ENCODE results near the gene LRIF1.

LRIF1 gene

DNA sequence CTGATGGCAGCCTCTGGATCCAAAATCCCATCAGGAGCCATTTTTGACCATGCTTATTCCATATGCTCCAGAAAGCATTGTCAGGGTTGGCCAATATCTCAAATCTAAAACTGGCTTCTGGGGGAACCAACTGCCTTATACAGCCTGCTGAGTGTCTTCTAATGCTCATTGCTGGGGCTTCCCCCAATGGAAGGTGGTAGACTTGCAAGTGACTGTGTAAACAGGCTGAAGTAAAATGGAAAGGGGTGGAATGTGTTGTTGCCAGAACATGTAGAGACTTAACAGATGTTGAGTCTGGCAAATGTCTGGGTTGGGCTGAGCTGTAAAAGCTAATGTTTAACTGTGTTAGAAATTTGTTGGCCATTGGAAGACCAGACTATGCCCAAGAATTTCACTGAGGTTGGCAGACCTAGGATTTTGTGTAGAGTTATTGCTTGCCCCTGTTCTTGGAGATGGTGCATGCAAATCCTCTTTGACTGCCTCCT, 22.7 kb upstream of the LRIF1 start:
- DNase-seq (ENCODE audit: low spot score): no peak
- CTCF ChIA-PET: no interaction called here
- no peak overlapping the region for H3K27ac ChIP-seq
- POLR2A ChIA-PET (ENCODE audit: low non-redundant PET): no interaction called here
- TF ChIP-seq, protein P1, sequence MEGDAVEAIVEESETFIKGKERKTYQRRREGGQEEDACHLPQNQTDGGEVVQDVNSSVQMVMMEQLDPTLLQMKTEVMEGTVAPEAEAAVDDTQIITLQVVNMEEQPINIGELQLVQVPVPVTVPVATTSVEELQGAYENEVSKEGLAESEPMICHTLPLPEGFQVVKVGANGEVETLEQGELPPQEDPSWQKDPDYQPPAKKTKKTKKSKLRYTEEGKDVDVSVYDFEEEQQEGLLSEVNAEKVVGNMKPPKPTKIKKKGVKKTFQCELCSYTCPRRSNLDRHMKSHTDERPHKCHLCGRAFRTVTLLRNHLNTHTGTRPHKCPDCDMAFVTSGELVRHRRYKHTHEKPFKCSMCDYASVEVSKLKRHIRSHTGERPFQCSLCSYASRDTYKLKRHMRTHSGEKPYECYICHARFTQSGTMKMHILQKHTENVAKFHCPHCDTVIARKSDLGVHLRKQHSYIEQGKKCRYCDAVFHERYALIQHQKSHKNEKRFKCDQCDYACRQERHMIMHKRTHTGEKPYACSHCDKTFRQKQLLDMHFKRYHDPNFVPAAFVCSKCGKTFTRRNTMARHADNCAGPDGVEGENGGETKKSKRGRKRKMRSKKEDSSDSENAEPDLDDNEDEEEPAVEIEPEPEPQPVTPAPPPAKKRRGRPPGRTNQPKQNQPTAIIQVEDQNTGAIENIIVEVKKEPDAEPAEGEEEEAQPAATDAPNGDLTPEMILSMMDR (conservative IDR thresholded peaks at IDR 0.05; ENCODE audit: low read depth): no peak

DNA sequence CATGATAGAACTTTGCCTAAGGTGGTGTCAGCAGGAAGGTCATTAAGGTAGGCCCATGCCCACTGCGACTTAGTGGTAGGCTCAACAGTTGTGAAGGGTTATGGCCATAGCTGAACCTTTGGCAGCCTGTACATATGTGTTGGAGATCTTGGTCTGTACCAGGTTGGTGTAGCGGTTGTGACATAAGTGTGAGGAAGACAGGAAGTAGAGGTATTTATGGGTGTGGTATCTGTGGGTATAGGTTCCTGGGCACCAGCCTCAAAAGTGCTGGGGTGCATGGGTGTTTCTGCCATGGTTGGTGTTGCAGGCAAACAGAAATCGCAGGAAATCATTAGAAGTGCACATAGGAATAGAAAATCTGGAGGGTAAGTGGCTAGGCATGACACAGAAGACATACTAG, 18.6 kb upstream of the LRIF1 start:
- ChIA-PET CTCF (no interaction called here), POLR2A (ENCODE audit: low non-redundant PET) (no interaction called here)
- H3K27ac ChIP-seq: no peak overlapping the region
- no peak for DNase-seq (ENCODE audit: low spot score)
- TF ChIP-seq, protein P1 (conservative IDR thresholded peaks at IDR 0.05; ENCODE audit: low read depth): no peak

DNA sequence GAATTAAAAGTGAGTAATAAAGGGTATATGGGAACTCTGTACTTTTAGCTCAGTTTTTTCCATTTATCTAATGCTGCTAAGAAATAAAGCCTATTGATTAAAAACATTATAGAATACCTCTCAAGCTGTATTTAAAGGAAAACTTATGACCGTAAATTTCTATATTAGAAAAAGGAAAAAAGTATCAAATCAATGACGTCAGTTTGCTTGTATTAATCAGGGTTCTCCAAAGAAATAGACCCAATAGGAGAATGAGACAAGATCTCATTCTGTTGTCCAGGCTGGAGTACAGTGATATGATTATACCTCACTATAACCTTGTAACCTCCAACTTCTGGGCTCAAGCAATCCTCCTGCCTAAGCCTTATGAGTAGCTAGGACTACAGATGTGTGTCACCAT, 15.4 kb upstream of the LRIF1 start:
- DNase-seq (ENCODE audit: low spot score): no peak
- POLR2A ChIA-PET (ENCODE audit: low non-redundant PET): no interaction called here
- no peak overlapping the region for H3K27ac ChIP-seq
- CTCF ChIA-PET: no interaction called here
- TF ChIP-seq, protein P1 (conservative IDR thresholded peaks at IDR 0.05; ENCODE audit: low read depth): no peak

DNA sequence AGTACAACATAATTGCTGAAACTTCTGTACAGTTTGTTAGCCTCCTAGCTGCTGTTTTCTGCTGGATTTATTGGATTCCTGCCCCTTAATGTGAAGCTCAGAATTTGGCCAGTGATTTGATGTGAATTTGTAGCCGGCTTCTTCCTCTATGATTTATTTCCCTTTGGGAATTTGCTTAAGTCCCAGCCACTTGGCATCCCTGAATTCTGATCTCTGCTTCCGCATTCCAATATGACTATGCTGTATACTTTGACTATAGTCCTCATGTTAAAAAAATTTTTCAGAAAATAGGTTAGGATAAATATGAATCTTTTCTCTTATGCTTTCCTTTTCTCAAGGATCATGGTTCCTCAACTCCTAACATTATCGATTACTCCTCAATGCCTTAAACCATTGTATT, 12.4 kb upstream of the LRIF1 start:
- ChIA-PET CTCF (no interaction called here), POLR2A (ENCODE audit: low non-redundant PET) (no interaction called here)
- DNase-seq (ENCODE audit: low spot score): no peak
- TF ChIP-seq, protein P1 (conservative IDR thresholded peaks at IDR 0.05; ENCODE audit: low read depth): no peak
- no peak overlapping the region for H3K27ac ChIP-seq

DNA sequence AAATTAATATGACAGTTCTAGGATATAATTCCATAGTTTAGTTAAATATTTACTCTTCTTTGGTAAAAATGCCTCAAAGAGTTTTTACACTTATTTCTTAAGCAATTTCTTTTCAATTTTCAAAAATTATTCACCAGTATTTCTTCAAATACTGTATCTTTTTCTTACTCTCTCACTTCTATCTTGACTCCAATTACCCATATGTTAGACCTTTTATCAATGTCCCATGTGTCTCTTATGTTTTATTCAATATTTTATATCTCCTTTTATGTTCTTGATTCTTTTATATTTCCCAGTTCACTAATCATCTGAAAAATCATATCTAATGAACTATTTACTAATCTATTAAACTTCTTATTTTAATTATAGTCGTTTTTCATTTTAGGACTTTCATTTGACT, 11.5 kb upstream of the LRIF1 start:
- ChIA-PET CTCF (no interaction called here), POLR2A (ENCODE audit: low non-redundant PET) (no interaction called here)

DNA sequence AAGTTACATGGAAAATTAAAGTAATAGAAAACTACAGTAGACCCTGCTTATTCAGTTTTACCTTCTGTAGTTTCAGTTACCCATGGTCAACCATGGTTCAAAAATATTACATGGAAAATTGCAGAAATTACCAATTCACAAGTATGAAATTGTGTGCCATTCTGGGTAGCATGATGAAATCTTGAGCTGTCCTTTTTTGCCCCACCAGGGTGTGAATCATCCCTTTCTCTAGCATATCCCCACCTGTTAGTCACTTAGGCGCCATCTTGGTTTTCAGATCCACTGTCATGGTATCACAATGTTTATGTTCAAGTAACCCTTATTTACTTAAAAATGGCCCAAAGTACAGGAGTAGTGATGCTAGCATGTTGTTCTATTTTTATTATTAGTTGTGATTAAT, 3.5 kb upstream of the LRIF1 start:
- TF ChIP-seq, protein P1 (conservative IDR thresholded peaks at IDR 0.05; ENCODE audit: low read depth): no peak
- no peak overlapping the region for H3K27ac ChIP-seq
- no peak for DNase-seq (ENCODE audit: low spot score)
- ChIA-PET POLR2A (ENCODE audit: low non-redundant PET) (no interaction called here), CTCF (interaction anchor here (0.6 kb wide), 1 partner anchor 92 kb away, joined by 4 read pairs; no protein-coding TSS in a partner anchor)

More for the DNA sequence above, 11.5 kb upstream of the LRIF1 start:
- H3K27ac ChIP-seq: no peak overlapping the region
- TF ChIP-seq, protein P1 (conservative IDR thresholded peaks at IDR 0.05; ENCODE audit: low read depth): no peak
- no peak for DNase-seq (ENCODE audit: low spot score)

All from RWPE1 (cell line).